PC-3 (cell line): Measurements from ENCODE around the gene PEPD. TPM values are rescaled to one million over a fixed set of nuclear protein-coding genes. Genes with fewer than 3 reads are reported as not detected.

Experiments
- ATAC-seq: fragments of 200-7000 bp; cut with Tn5 transposase; 2 replicates; pipeline ENCODE4 v1.9.1; 2020; ENCODE audit warnings: mild to moderate bottlenecking, moderate library complexity
- BruUV-seq: library from RNA; stranded (reverse); fragments of 400-500 nt; replicated peaks from 2 replicates; lab custom pipeline; 2021; lab: Mats Ljungman, UMichigan
- CTCF ChIA-PET: fragments of 300-600 bp; sonication (Branson Sonifier 250); formaldehyde crosslinking; loops from one replicate; lab custom pipeline; 2022; ENCODE audit warnings: antibody characterized with exemption; lab: Charles Lee
- POLR2A ChIA-PET: fragments of 300-600 bp; sonication (Branson Sonifier 250); formaldehyde crosslinking; loops from one replicate; lab custom pipeline; 2022; ENCODE audit warnings: antibody characterized with exemption; ENCODE audit not compliant: unreplicated experiment; lab: Charles Lee
- DNase-seq: peaks from one replicate; pipeline ENCODE4 v3.0.0-alpha.2; 2015
- H2AFZ ChIP-seq: fragments of 300-600 bp; sonication (generic); 2 replicates; pipeline ENCODE4 v1.6.0; 2016; ENCODE audit warnings: antibody characterized with exemption, low read length
- H3F3A ChIP-seq: fragments of 300-600 bp; sonication (generic); one replicate; pipeline ENCODE4 v1.6.0; 2017; ENCODE audit warnings: antibody characterized with exemption, low read length, control low read depth, mild to moderate bottlenecking; ENCODE audit not compliant: unreplicated experiment
- H3K27ac ChIP-seq: fragments of 300-600 bp; sonication (generic); 2 replicates; pipeline ENCODE4 v1.5.1; 2016; ENCODE audit warnings: mild to moderate bottlenecking, low read length
- H3K27me3 ChIP-seq: fragments of 300-600 bp; sonication (generic); 2 replicates; pipeline ENCODE4 v1.6.1; 2016; ENCODE audit warnings: low read length, mixed read lengths
- H3K36me3 ChIP-seq: fragments of 300-600 bp; sonication (generic); 2 replicates; pipeline ENCODE4 v1.6.1; 2016; ENCODE audit warnings: low read depth, mixed run types, low read length, mixed read lengths
- H3K4me1 ChIP-seq: fragments of 300-600 bp; sonication (generic); 2 replicates; pipeline ENCODE4 v1.5.1; 2016; ENCODE audit warnings: low read length; ENCODE audit not compliant: insufficient read depth
- H3K4me2 ChIP-seq: fragments of 300-600 bp; sonication (generic); 2 replicates; pipeline ENCODE4 v1.6.0; 2016; ENCODE audit warnings: low read length
- H3K4me3 ChIP-seq: fragments of 300-600 bp; sonication (generic); 2 replicates; pipeline ENCODE4 v1.5.1; 2016; ENCODE audit warnings: mild to moderate bottlenecking, low read length, mixed read lengths
- H3K79me2 ChIP-seq: fragments of 300-600 bp; sonication (generic); 2 replicates; pipeline ENCODE4 v1.6.1; 2017; ENCODE audit warnings: low read length, mixed read lengths
- H3K9ac ChIP-seq: fragments of 300-600 bp; sonication (generic); 2 replicates; pipeline ENCODE4 v1.6.0; 2016; ENCODE audit warnings: mild to moderate bottlenecking, low read length
- H3K9me2 ChIP-seq: fragments of 300-600 bp; sonication (generic); replicated peaks from 2 replicates; pipeline ENCODE4 v1.6.1; 2016; ENCODE audit warnings: mixed run types, low read length, mixed read lengths
- H3K9me3 ChIP-seq: fragments of 300-600 bp; sonication (generic); 2 replicates; pipeline ENCODE4 v1.6.1; 2016; ENCODE audit warnings: low read length, mixed read lengths
- H4K20me1 ChIP-seq: fragments of 300-600 bp; sonication (generic); 2 replicates; pipeline ENCODE4 v1.6.1; 2016; ENCODE audit warnings: low read length, mixed read lengths
- CTCF ChIP-seq: fragments of 300-600 bp; sonication (generic); conservative IDR thresholded peaks from 2 replicates; pipeline ENCODE4 v1.5.1; 2017; ENCODE audit warnings: antibody characterized with exemption, low read depth, mild to moderate bottlenecking, low read length
- EZH2 ChIP-seq: fragments of 300-600 bp; sonication (generic); IDR thresholded peaks from one replicate; pipeline ENCODE4 v1.6.1; 2017; ENCODE audit warnings: antibody characterized with exemption, mild to moderate bottlenecking, low read length; ENCODE audit not compliant: unreplicated experiment
- EZH2phosphoT487 ChIP-seq: fragments of 300-600 bp; sonication (generic); IDR thresholded peaks from 2 replicates; pipeline ENCODE4 v1.6.1; 2018; ENCODE audit warnings: mild to moderate bottlenecking, antibody characterized with exemption, low read length, borderline replicate concordance
- intact Hi-C: fragments of 100-400 bp; cut with micrococcal nuclease; formaldehyde crosslinking; loops from 2 replicates; pipeline ENCODE4 v1.9.0; 2023
- total RNA-seq: library from RNA; depleted of rRNA; stranded (reverse); fragments of >200 nt; gene quantifications from 2 replicates; pipeline ENCODE4 v1.2.3, GENCODE V29; 2014; rRNA removed

The PEPD gene
- total RNA-seq, 1 experiment from 2014 or later, result 53.4 TPM

GRCh38 chr19:33339016-33339984 is 182.3 kb downstream of the PEPD start:
- peak overlapping the region; percentile 41 for H3K27ac ChIP-seq
- ChIA-PET POLR2A (no interaction called here), CTCF (interaction anchor here (0.6 kb wide), 1 partner anchor 13 kb away, joined by 4 read pairs; no protein-coding TSS in a partner anchor)
- H3K4me3 ChIP-seq, result no peak overlapping the region
- H2AFZ ChIP-seq, result 0 out of 2 replicates have a peak overlapping the region, but pooled peaks have one; percentile 24
- no peaks in the 10 kb centered on the region for H3K79me2 ChIP-seq
- H3K9me3 ChIP-seq, result no peaks in the 10 kb centered on the region
- H3K4me2 ChIP-seq, result no peak overlapping the region; the same call in 1 of the 2 replicates
- intact Hi-C loops, result loop anchor here (1.0 kb wide), 1 partner anchor 29 kb away; no protein-coding TSS in a partner anchor
- no peaks in the 10 kb centered on the region for H3K36me3 ChIP-seq
- no peaks in the 10 kb centered on the region for H3K9me2 ChIP-seq
- H4K20me1 ChIP-seq, result no peaks in the 10 kb centered on the region
- no peak overlapping the region for H3K9ac ChIP-seq
- peak; percentile 84 for DNase-seq
- peaks cover 10% of the 10 kb centered on the region for H3K27me3 ChIP-seq
- BruUV-seq, result no TSS peak
- TF ChIP-seq CTCF, result no peak
- TF ChIP-seq EZH2phosphoT487, result no peak
- no peak for TF ChIP-seq EZH2
- H3K4me1 ChIP-seq, result peaks cover 5% of the 10 kb centered on the region
- no peaks in the 10 kb centered on the region for H3F3A ChIP-seq
- ATAC-seq, result peak; percentile 96

Other genes starting within 250 kb of the PEPD start
- gene CEBPA, start 219.3 kb downstream of the PEPD start, total RNA-seq, result 2.9 and 6.3 TPM in 2 replicates
- gene CEBPG, start 148.1 kb downstream of the PEPD start, total RNA-seq, result 19.5 and 24.6 TPM in 2 replicates
- 0.36 TPM in 1 of 2 replicates, not detected in the other for gene CHST8, start 100.2 kb upstream of the PEPD start, total RNA-seq